CD14-positive monocyte (primary cell): Measurements from ENCODE around the gene UNKL. TPM values are rescaled to one million over a fixed set of nuclear protein-coding genes. Genes with fewer than 3 reads are reported as not detected.
A peak's percentile ranks its signal among the peaks of the same experiment; 100 is the strongest.

Experiments used
- DNase-seq, 3 donors: peaks; one replicate each; pipeline ENCODE4 v3.0.0-alpha.2; 2011 to 2022
- H2AFZ ChIP-seq: 2 replicates; pipeline ENCODE4 v1.6.0; 2012; ENCODE audit warnings: mild to moderate bottlenecking, low read depth, low read length, inconsistent platforms; ENCODE audit not compliant: insufficient read depth, poor library complexity, severe bottlenecking
- H3K27ac ChIP-seq, 2 donors: 1 replicate in 1 of 2; 2 replicates in 1 of 2; pipeline ENCODE4 v1.5.1; 2012 to 2013; ENCODE audit warnings: low read length in 2 of 2, control low read depth in 1 of 2, inconsistent platforms in 1 of 2, low read depth in 1 of 2, mild to moderate bottlenecking in 1 of 2
- H3K27me3 ChIP-seq, 2 donors: one replicate each; pipeline versions ENCODE4 v1.6.0 to v1.6.1; 2011 to 2013; ENCODE audit warnings: low read length in 2 of 2; ENCODE audit not compliant: control insufficient read depth in 2 of 2, insufficient read depth in 2 of 2
- H3K36me3 ChIP-seq, 2 donors: replicated peaks in 1 of 2; 1 replicate in 1 of 2; 2 replicates in 1 of 2; pipeline versions ENCODE4 v1.5.1 to v1.6.1; 2012 to 2013; ENCODE audit warnings: low read length in 2 of 2, control low read depth in 1 of 2, inconsistent platforms in 1 of 2, mild to moderate bottlenecking in 1 of 2; ENCODE audit not compliant: insufficient read depth in 2 of 2, control insufficient read depth in 1 of 2
- H3K4me1 ChIP-seq, 2 donors: 1 replicate in 1 of 2; 2 replicates in 1 of 2; pipeline versions ENCODE4 v1.5.1 to v1.6.1; 2012 to 2013; ENCODE audit warnings: low read length in 2 of 2, control low read depth in 1 of 2, inconsistent platforms in 1 of 2, mild to moderate bottlenecking in 1 of 2, moderate library complexity in 1 of 2; ENCODE audit not compliant: insufficient read depth in 2 of 2, control insufficient read depth in 1 of 2
- H3K4me2 ChIP-seq: replicated peaks from 2 replicates; pipeline ENCODE3; 2012; ENCODE audit warnings: low read length, moderate library complexity, mild to moderate bottlenecking; ENCODE audit not compliant: poor library complexity, severe bottlenecking; ENCODE audit errors: extremely low read depth
- H3K4me3 ChIP-seq, 3 experiments: fragments of 200-600 bp in 1 of 3; sonication (generic) in 1 of 3; replicated peaks in 1 of 3; 1 replicate in 2 of 3; 2 replicates in 1 of 3; pipeline ENCODE4 v1.5.1; 2011 to 2013; ENCODE audit warnings: low read length in 3 of 3, mild to moderate bottlenecking in 3 of 3, control low read depth in 2 of 3, low read depth in 2 of 3, inconsistent platforms in 1 of 3, moderate library complexity in 1 of 3
- H3K79me2 ChIP-seq: 2 replicates; pipeline ENCODE4 v1.6.0; 2012; ENCODE audit warnings: mild to moderate bottlenecking, control low read depth, inconsistent platforms, low read length, moderate library complexity; ENCODE audit not compliant: insufficient read depth
- H3K9ac ChIP-seq: 2 replicates; pipeline ENCODE4 v1.6.0; 2017; ENCODE audit warnings: low read length, mild to moderate bottlenecking; ENCODE audit not compliant: insufficient read depth, poor library complexity, severe bottlenecking
- H3K9me3 ChIP-seq, 2 donors: replicated peaks in 1 of 2; 1 replicate in 1 of 2; 2 replicates in 1 of 2; pipeline versions ENCODE4 v1.5.1 to v1.6.1; 2012 to 2013; ENCODE audit warnings: low read length in 2 of 2, control low read depth in 1 of 2; ENCODE audit not compliant: control insufficient read depth in 1 of 2, insufficient read depth in 1 of 2
- H4K20me1 ChIP-seq: 2 replicates; pipeline ENCODE4 v1.6.0; 2012; ENCODE audit warnings: mild to moderate bottlenecking, low read length, control low read depth, moderate library complexity; ENCODE audit not compliant: insufficient read depth
- H3K27ac Mint-ChIP-seq, 7 donors: one replicate each; pipeline ENCODE4 v1.8.0; 2020; ENCODE audit warnings: mild to moderate bottlenecking in 7 of 7, mixed read lengths in 7 of 7, moderate library complexity in 6 of 7, inconsistent platforms in 2 of 7
- H3K27me3 Mint-ChIP-seq, 3 donors: one replicate each; pipeline ENCODE4 v1.8.0; 2021 to 2022; ENCODE audit warnings: low read depth in 3 of 3, mild to moderate bottlenecking in 3 of 3, mixed read lengths in 3 of 3, moderate library complexity in 3 of 3, inconsistent platforms in 1 of 3
- H3K36me3 Mint-ChIP-seq, 2 donors: one replicate each; pipeline ENCODE4 v1.8.0; 2020; ENCODE audit warnings: mixed read lengths in 2 of 2, inconsistent platforms in 1 of 2, mild to moderate bottlenecking in 1 of 2
- H3K4me1 Mint-ChIP-seq: one replicate; pipeline ENCODE4 v1.8.0; 2020; ENCODE audit warnings: mild to moderate bottlenecking, mixed read lengths
- H3K4me3 Mint-ChIP-seq, 2 donors: one replicate each; pipeline ENCODE4 v1.8.0; 2020; ENCODE audit warnings: mild to moderate bottlenecking in 2 of 2, mixed read lengths in 2 of 2, moderate library complexity in 1 of 2
- H3K9me3 Mint-ChIP-seq, 7 donors: one replicate each; pipeline ENCODE4 v1.8.0; 2020 to 2022; ENCODE audit warnings: mixed read lengths in 7 of 7, mild to moderate bottlenecking in 6 of 7, moderate library complexity in 6 of 7, inconsistent platforms in 2 of 7
- WGBS: methylation state at CpG from one replicate; pipeline ENCODE4 v1.1.5; 2013; ENCODE audit warnings: missing lambda C conversion rate; ENCODE audit not compliant: insufficient coverage; 5-methylcytosine and 5-hydroxymethylcytosine counted together
- intact Hi-C, 2 donors: fragments of 100-400 bp; cut with micrococcal nuclease; formaldehyde crosslinking; loops; one replicate each; pipeline versions ENCODE4 v1.15.0 to v1.15.1; 2023
- polyA plus RNA-seq, 3 donors: library from polyadenylated mRNA; depleted of rRNA in 1 of 3; unstranded in 2 of 3; stranded (reverse) in 1 of 3; fragments of 300-500 nt in 2 of 3; fragments of >200 nt in 1 of 3; fragmentation: Illumina TruSeq in 2 of 3; gene quantifications; 1 replicate in 2 of 3; 2 replicates in 1 of 3; pipeline ENCODE4 v1.2.3, GENCODE V29; 2012 to 2021
- TF ChIP-seq, protein P1 (sequence below): fragments of 200-600 bp; IDR thresholded peaks from one replicate; pipeline ENCODE4 v1.8.0; 2022; ENCODE audit warnings: antibody characterized with exemption, mild to moderate bottlenecking

The UNKL gene
- polyA plus RNA-seq, 3 donors: 1.2 to 19.9 (median 2.2) TPM

DNA sequence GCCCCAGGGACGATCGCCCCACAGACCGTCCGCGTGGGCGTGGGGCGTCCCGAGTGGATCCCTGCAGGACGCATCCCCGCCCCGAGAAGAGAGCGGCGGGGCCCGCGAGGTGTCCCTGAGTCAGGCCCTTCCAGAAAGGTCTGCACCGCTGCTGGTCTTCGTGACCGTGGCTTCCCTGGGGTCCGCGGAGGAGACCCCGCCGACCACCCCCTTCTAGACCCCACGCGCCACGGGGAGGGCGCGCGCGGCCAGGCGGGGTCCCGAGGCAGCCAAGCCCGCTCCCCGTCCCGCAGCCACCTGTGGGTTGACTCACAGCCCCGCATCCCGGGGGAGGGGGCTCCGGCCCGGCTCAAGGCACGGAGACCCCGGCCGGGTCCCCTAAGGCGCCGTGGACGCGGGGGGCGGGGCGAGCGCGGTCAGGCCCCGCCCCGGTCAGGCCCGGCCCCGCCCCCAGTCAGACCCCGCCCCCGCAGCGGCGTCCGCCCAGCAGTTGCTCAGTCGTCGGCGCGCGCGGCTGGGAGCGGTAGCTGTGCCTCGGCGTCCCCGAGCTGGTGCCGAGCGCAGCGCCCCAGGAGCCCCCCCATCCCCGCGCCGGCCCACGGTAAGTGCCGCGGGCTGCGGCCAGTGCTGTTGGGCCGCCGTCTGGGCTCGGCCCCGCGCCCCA is 81.2 kb downstream of the UNKL start, which contains the start of gene BAIAP3:
TSS of gene BAIAP3 (plus strand) at position 497 of the 664 bp plus-strand sequence. CDS start 4,905 bp downstream, outside the sequence.
- H3K36me3 Mint-ChIP-seq: peaks cover 0 to 2% of the 10 kb centered on the region in 2 donors
- H3K9me3 Mint-ChIP-seq: peaks cover 0 to 32% (median 11%) of the 10 kb centered on the region in 7 donors
- H3K4me1 Mint-ChIP-seq: peaks cover 17% of the 10 kb centered on the region
- no peak within 1 kb of the TSS for H3K27ac ChIP-seq
- H3K9me3 ChIP-seq: peaks cover 5 to 11% of the 10 kb centered on the region in 2 donors
- H2AFZ ChIP-seq: peak within 1 kb of the TSS; percentile 59
- H3K36me3 ChIP-seq: no peaks in the 10 kb centered on the region
- peak within 1 kb of the TSS; percentile 69 for H3K4me2 ChIP-seq
- peak; percentile 25 to 52 (median 33) for DNase-seq
- TF ChIP-seq, protein P1, sequence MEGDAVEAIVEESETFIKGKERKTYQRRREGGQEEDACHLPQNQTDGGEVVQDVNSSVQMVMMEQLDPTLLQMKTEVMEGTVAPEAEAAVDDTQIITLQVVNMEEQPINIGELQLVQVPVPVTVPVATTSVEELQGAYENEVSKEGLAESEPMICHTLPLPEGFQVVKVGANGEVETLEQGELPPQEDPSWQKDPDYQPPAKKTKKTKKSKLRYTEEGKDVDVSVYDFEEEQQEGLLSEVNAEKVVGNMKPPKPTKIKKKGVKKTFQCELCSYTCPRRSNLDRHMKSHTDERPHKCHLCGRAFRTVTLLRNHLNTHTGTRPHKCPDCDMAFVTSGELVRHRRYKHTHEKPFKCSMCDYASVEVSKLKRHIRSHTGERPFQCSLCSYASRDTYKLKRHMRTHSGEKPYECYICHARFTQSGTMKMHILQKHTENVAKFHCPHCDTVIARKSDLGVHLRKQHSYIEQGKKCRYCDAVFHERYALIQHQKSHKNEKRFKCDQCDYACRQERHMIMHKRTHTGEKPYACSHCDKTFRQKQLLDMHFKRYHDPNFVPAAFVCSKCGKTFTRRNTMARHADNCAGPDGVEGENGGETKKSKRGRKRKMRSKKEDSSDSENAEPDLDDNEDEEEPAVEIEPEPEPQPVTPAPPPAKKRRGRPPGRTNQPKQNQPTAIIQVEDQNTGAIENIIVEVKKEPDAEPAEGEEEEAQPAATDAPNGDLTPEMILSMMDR: no peak
- H3K4me1 ChIP-seq: peaks cover 13 to 32% of the 10 kb centered on the region in 2 donors
- no peaks in the 10 kb centered on the region for H3K79me2 ChIP-seq
- H3K9ac ChIP-seq: peak within 1 kb of the TSS; percentile 8
- H3K27ac Mint-ChIP-seq: peak within 1 kb of the TSS in 2 of 7 donors; percentile 50
- peaks cover 46 to 71% (median 61%) of the 10 kb centered on the region in 3 donors for H3K27me3 Mint-ChIP-seq
- H3K27me3 ChIP-seq: peaks cover 42 to 59% of the 10 kb centered on the region in 2 donors
- intact Hi-C loops: no loop called here
- peak within 1 kb of the TSS; percentile 56 to 82 for H3K4me3 Mint-ChIP-seq
- H3K4me3 ChIP-seq: peak within 1 kb of the TSS in 1 of 3 experiments; percentile 54
- no peaks in the 10 kb centered on the region for H4K20me1 ChIP-seq
- 6% methylated on average over 79 of the region's 83 CpGs for WGBS

DNA sequence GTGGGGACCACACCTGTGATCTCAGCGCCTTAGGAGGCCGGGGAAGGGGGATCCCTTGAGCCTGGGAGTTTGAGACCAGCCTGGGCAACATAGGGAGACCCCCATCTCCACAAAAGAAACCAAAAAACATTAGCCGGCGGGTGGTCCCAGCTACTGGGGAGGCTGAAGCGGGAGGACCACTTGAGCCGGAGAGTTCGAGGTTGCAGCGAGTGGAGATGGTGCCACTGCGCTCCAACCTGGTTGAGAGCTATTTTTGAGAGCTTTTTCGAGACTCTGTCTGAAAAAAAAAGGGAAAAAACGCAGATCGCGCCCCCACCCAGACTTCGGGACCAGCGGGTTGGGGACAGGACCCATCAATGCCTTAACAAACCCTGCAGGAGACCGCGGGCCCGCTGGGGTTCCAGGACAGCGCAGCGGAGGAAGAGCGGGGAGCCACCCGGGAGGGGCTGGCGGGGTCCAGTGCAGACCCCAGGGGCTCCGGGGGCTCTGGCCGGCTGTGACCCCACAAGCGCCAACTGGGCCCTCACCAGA is 81.8 kb downstream of the UNKL start:
- DNase-seq: no peak
- Histone ChIP-seq H3K9me3 (peaks cover 5 to 11% of the 10 kb centered on the region in 2 donors), H4K20me1 (no peaks in the 10 kb centered on the region), H3K36me3 (no peaks in the 10 kb centered on the region), H2AFZ (no peak overlapping the region), H3K27me3 (peaks cover 42 to 59% of the 10 kb centered on the region in 2 donors), H3K79me2 (no peaks in the 10 kb centered on the region), H3K4me2 (peak overlapping the region; percentile 69), H3K9ac (no peak overlapping the region), H3K4me3 (peak overlapping the region in 1 of 3 experiments; percentile 54), H3K4me1 (peaks cover 13 to 32% of the 10 kb centered on the region in 2 donors), H3K27ac (no peak overlapping the region)
- TF ChIP-seq, protein P1: no peak
- 10% methylated on average over 26 of the region's 26 CpGs for WGBS
- H3K27ac Mint-ChIP-seq: peak overlapping the region in 2 of 7 donors; percentile 50
- H3K9me3 Mint-ChIP-seq: peaks cover 0 to 32% (median 11%) of the 10 kb centered on the region in 7 donors
- peaks cover 50 to 69% (median 61%) of the 10 kb centered on the region in 3 donors for H3K27me3 Mint-ChIP-seq
- peaks cover 0 to 2% of the 10 kb centered on the region in 2 donors for H3K36me3 Mint-ChIP-seq
- H3K4me1 Mint-ChIP-seq: peaks cover 17% of the 10 kb centered on the region
- intact Hi-C loops: no loop called here
- peak overlapping the region; percentile 56 to 82 for H3K4me3 Mint-ChIP-seq
